Panc1 (cell line): ENCODE data around the gene FHIT. TPM values are rescaled to one million over a fixed set of nuclear protein-coding genes. Genes with fewer than 3 reads are reported as not detected.

Experiments
- ATAC-seq: fragments of 200-7000 bp; cut with Tn5 transposase; 2 replicates; pipeline ENCODE4 v1.9.1; 2020; ENCODE audit warnings: mild to moderate bottlenecking, moderate library complexity
- BruUV-seq: library from RNA; stranded (reverse); fragments of 400-500 nt; replicated peaks from 2 replicates; lab custom pipeline; 2021; lab: Mats Ljungman, UMichigan
- CTCF ChIA-PET: fragments of 300-600 bp; sonication (Branson Sonifier 250); formaldehyde crosslinking; loops from one replicate; lab custom pipeline; 2022; ENCODE audit warnings: antibody characterized with exemption; lab: Charles Lee
- POLR2A ChIA-PET: fragments of 300-600 bp; sonication (Branson Sonifier 250); formaldehyde crosslinking; loops from one replicate; lab custom pipeline; 2022; ENCODE audit warnings: antibody characterized with exemption; lab: Charles Lee
- DNase-seq: peaks from one replicate; pipeline ENCODE4 v3.0.0-alpha.2; 2010; ENCODE audit warnings: low read depth, low spot score
- H3K27ac ChIP-seq: 2 replicates; pipeline ENCODE4 v1.5.1; 2011; ENCODE audit warnings: mild to moderate bottlenecking, low read length, inconsistent platforms
- H3K27me3 ChIP-seq: fragments of 200-500 bp; sonication (Bioruptor generic); 2 replicates; pipeline ENCODE4 v1.6.0; 2014; ENCODE audit warnings: low read length, inconsistent platforms; ENCODE audit not compliant: control insufficient read depth, insufficient read depth
- H3K36me3 ChIP-seq: fragments of 200-500 bp; sonication (Bioruptor generic); 2 replicates; pipeline ENCODE4 v1.5.1; 2014; ENCODE audit warnings: inconsistent platforms, mild to moderate bottlenecking, low read length, moderate library complexity; ENCODE audit not compliant: control insufficient read depth, insufficient read depth
- H3K4me1 ChIP-seq: 2 replicates; pipeline ENCODE4 v1.5.1; 2011; ENCODE audit warnings: inconsistent platforms, mild to moderate bottlenecking, low read length, moderate library complexity; ENCODE audit not compliant: control insufficient read depth, insufficient read depth
- H3K4me3 ChIP-seq, 2 experiments: 2 replicates each; pipeline ENCODE4 v1.5.1; 2011 to 2012; ENCODE audit warnings: low read depth in 2 of 2, low read length in 2 of 2, mild to moderate bottlenecking in 2 of 2, inconsistent platforms in 1 of 2, moderate library complexity in 1 of 2
- H3K9me3 ChIP-seq: fragments of 200-500 bp; sonication (Bioruptor generic); 2 replicates; pipeline ENCODE4 v1.5.1; 2014; ENCODE audit warnings: low read depth, mild to moderate bottlenecking, inconsistent platforms, low read length, moderate library complexity; ENCODE audit not compliant: control insufficient read depth, insufficient read depth
- CTCF ChIP-seq: fragments of 450-650 bp; IDR thresholded peaks from 2 replicates; pipeline ENCODE4 v1.5.1; 2017; ENCODE audit warnings: mild to moderate bottlenecking
- POLR2AphosphoS5 ChIP-seq: IDR thresholded peaks from 2 replicates; pipeline ENCODE4 v1.6.1; 2012; ENCODE audit warnings: mild to moderate bottlenecking, low read depth, low read length, moderate library complexity
- REST ChIP-seq, 2 experiments: IDR thresholded peaks; 2 replicates each; pipeline ENCODE4 v1.6.1; 2011 to 2012; ENCODE audit warnings: low read depth in 2 of 2, control low read depth in 1 of 2, low read length in 1 of 2, mild to moderate bottlenecking in 1 of 2, moderate library complexity in 1 of 2; ENCODE audit not compliant: insufficient read depth in 1 of 2
- SIN3A ChIP-seq: IDR thresholded peaks from 2 replicates; pipeline ENCODE4 v1.6.1; 2012; ENCODE audit warnings: low read depth, mild to moderate bottlenecking, low read length, moderate library complexity, borderline replicate concordance; ENCODE audit not compliant: insufficient read depth
- TCF7L2 ChIP-seq: IDR thresholded peaks from 2 replicates; pipeline ENCODE4 v1.6.1; 2011; ENCODE audit warnings: mild to moderate bottlenecking, low read depth, low read length, inconsistent platforms
- in situ Hi-C: cut with HindIII; loops from 2 replicates; pipeline ENCODE4 v1.10.0; 2016; ENCODE audit warnings: low sequenced_read_pairs, low pct_unique_long_range_greater_than_20kb
- intact Hi-C: fragments of 100-400 bp; cut with micrococcal nuclease; formaldehyde crosslinking; loops from one replicate; pipeline ENCODE4 v1.10.0; 2022; ENCODE audit not compliant: unreplicated experiment
- total RNA-seq: library from RNA; stranded (reverse); gene quantifications from one replicate; pipeline ENCODE4 v1.2.1, GENCODE V29; 2021; ENCODE audit not compliant: unreplicated experiment

The FHIT gene
- total RNA-seq, 1 experiment from 2014 or later, result 2.2 TPM

- Histone ChIP-seq H3K4me3 (no peak overlapping the region), H3K36me3 (no peaks in the 10 kb centered on the region), H3K9me3 (no peaks in the 10 kb centered on the region), H3K27ac (no peak overlapping the region), H3K4me1 (no peaks in the 10 kb centered on the region), H3K27me3 (no peaks in the 10 kb centered on the region)
- DNase-seq (no peak), ATAC-seq (no peak)
- ChIA-PET CTCF (no interaction called here), POLR2A (no interaction called here)
- in situ Hi-C loops (no loop called here), intact Hi-C loops (no loop called here)
- BruUV-seq, result no TSS peak
- no peak for TF ChIP-seq SIN3A
- TF ChIP-seq CTCF, result no peak
- TF ChIP-seq REST (IDR thresholded peaks at IDR 0.05; ENCODE audit: insufficient read depth in 1 of 2, low read depth in 2 of 2, low read length in 1 of 2), result no peak
- no peak for TF ChIP-seq POLR2AphosphoS5
- TF ChIP-seq TCF7L2, result no peak
Observed at GRCh38 chr3:60453326-60453725, 797.9 kb downstream of the FHIT start.

DNA sequence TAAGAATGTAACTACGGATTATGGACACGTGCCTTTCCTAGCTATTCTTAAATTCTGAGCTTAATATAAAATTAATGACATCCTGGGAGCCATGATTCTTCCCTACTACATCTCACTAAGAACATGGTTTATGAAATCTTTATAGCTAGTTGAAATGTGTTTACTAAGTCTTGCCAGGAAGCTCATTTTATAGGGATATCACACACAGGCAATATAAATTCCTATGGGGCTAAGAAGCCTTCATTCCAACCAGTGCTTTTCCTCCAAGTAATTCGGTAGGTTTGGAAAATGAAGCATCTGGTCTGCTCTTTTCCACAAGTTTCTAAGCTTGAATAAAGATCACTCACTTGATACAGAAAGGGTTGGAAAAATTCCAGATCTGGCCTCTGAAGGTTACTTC is 802.6 kb downstream of the FHIT start:
- ATAC-seq (no peak), DNase-seq (no peak)
- Histone ChIP-seq H3K9me3 (no peaks in the 10 kb centered on the region), H3K27me3 (no peaks in the 10 kb centered on the region), H3K4me1 (no peaks in the 10 kb centered on the region), H3K36me3 (no peaks in the 10 kb centered on the region), H3K4me3 (no peak overlapping the region), H3K27ac (no peak overlapping the region)
- ChIA-PET CTCF (no interaction called here), POLR2A (no interaction called here)
- no TSS peak for BruUV-seq
- intact Hi-C loops, result no loop called here
- no peak for TF ChIP-seq REST (IDR thresholded peaks at IDR 0.05; ENCODE audit: insufficient read depth in 1 of 2, low read depth in 2 of 2, low read length in 1 of 2)
- TF ChIP-seq SIN3A, result no peak
- no peak for TF ChIP-seq POLR2AphosphoS5
- no peak for TF ChIP-seq TCF7L2
- no peak for TF ChIP-seq CTCF
- in situ Hi-C loops, result no loop called here
